Kidney capillary endothelial cell (primary cell): ENCODE measurements around the gene EHD3.
A peak's percentile ranks its signal among the peaks of the same experiment; 100 is the strongest.

Experiments used
- DNase-seq: peaks from one replicate; pipeline ENCODE4 v3.0.0-alpha.2; 2018; ENCODE audit warnings: low spot score

EHD3 gene

GRCh38 chr2:31294196-31294595, 60.2 kb downstream of the EHD3 start:
- no peak for DNase-seq

- peak; percentile 82 for DNase-seq
Measured at GRCh38 chr2:31296641-31297287, 62.8 kb downstream of the EHD3 start.

GRCh38 chr2:31297751-31298150, 63.8 kb downstream of the EHD3 start:
- peak; percentile 91 for DNase-seq

GRCh38 chr2:31299547-31299946, 65.6 kb downstream of the EHD3 start:
- DNase-seq: no peak

- no peak for DNase-seq
Measured at GRCh38 chr2:31300309-31300708, 66.4 kb downstream of the EHD3 start.

- no peak for DNase-seq
Measured at GRCh38 chr2:31302940-31303563, 69.1 kb downstream of the EHD3 start.

GRCh38 chr2:31304816-31305215, 70.9 kb downstream of the EHD3 start:
- DNase-seq: no peak

GRCh38 chr2:31312898-31313297, 78.9 kb downstream of the EHD3 start:
- DNase-seq: no peak

GRCh38 chr2:31314761-31315160, 80.8 kb downstream of the EHD3 start:
- DNase-seq: no peak

GRCh38 chr2:31317396-31317795, 83.4 kb downstream of the EHD3 start:
- no peak for DNase-seq

- no peak for DNase-seq
Measured at GRCh38 chr2:31318361-31319336, 84.7 kb downstream of the EHD3 start.
